Mesenteric fat pad (tissue), 1 donor: ENCODE results near the gene PSMD8. TPM values are rescaled to one million over a fixed set of nuclear protein-coding genes. Genes with fewer than 3 reads are reported as not detected.

Source experiments
- total RNA-seq: library from RNA; stranded (reverse); fragmentation: NEBNext Ultra II Directional; extraction: Animal tissue kit (Norgen Biotek cat#: 25700); gene quantifications from one replicate; pipeline ENCODE4 v1.2.1, GENCODE V29; 2021
- donor health status: DM: yes; HTN: yes; CAD: no.

The PSMD8 gene
- total RNA-seq, 1 donor from 2014 or later, result 288 TPM

Other genes starting within 250 kb of the PSMD8 start
- not detected for gene DPF1, start 150.3 kb upstream of the PSMD8 start, total RNA-seq
- gene PPP1R14A, start 118.2 kb upstream of the PSMD8 start, total RNA-seq, result 193 TPM
- gene SPINT2, start 110.0 kb upstream of the PSMD8 start, total RNA-seq, result 13.8 TPM
- gene C19orf33, start 70.3 kb upstream of the PSMD8 start, total RNA-seq, result 2.2 TPM
- gene YIF1B, start 58.6 kb upstream of the PSMD8 start, total RNA-seq, result 36.5 TPM
- 14.3 TPM for gene KCNK6, start 54.7 kb upstream of the PSMD8 start, total RNA-seq
- gene CATSPERG, start 38.7 kb upstream of the PSMD8 start, total RNA-seq, result 3.2 TPM
- gene GGN, start 13.5 kb downstream of the PSMD8 start, total RNA-seq, result 1.0 TPM
- gene SPRED3, start 14.1 kb downstream of the PSMD8 start, total RNA-seq, result 2.2 TPM
- 11.8 TPM for gene FAM98C, start 28.5 kb downstream of the PSMD8 start, total RNA-seq
- gene RASGRP4, start 51.6 kb downstream of the PSMD8 start, total RNA-seq, result 8.4 TPM
- gene RYR1, start 59.1 kb downstream of the PSMD8 start, total RNA-seq, result 4.8 TPM
- gene MAP4K1, start 243.4 kb downstream of the PSMD8 start, total RNA-seq, result 3.9 TPM
- 252 TPM for gene EIF3K, start 244.6 kb downstream of the PSMD8 start, total RNA-seq